Adrenal gland (tissue), 5 donors: ENCODE measurements around the gene KSR2.

Source experiments
- CTCF ChIP-seq, 6 experiments: fragments of 450-650 bp in 4 of 6; fragments of 200-600 bp in 2 of 6; sonication (generic) in 1 of 6; IDR thresholded peaks; 1 replicate in 5 of 6; 2 replicates in 1 of 6; pipeline versions ENCODE4 v1.5.1 to v1.8.0; 2016 to 2021; ENCODE audit warnings: antibody characterized with exemption in 6 of 6, mild to moderate bottlenecking in 2 of 6, moderate library complexity in 1 of 6
- POLR2A ChIP-seq, 2 donors: fragments of 450-650 bp; IDR thresholded peaks; one replicate each; pipeline ENCODE4 v1.6.1; 2017; ENCODE audit warnings: antibody characterized with exemption in 2 of 2, mild to moderate bottlenecking in 2 of 2, moderate library complexity in 1 of 2
- donor health status: DM: no; HTN: no; CAD: no.

- TF ChIP-seq POLR2A (IDR thresholded peaks at IDR 0.05), result no peak
- TF ChIP-seq CTCF (IDR thresholded peaks at IDR 0.05), result no peak
Observed at GRCh38 chr12:117528538-117528937, 440.3 kb downstream of the KSR2 start.
